Neural cell (in vitro differentiated cells): Measurements from ENCODE around the gene CAMK2G. TPM values are rescaled to one million over a fixed set of nuclear protein-coding genes. Genes with fewer than 3 reads are reported as not detected.

Source experiments
- H2AFZ ChIP-seq: fragments of 200-600, 300-800 bp; sonication (generic), shearing (Covaris generic); 2 replicates; pipeline ENCODE4 v1.6.0; 2014; ENCODE audit warnings: low read depth, mild to moderate bottlenecking, antibody characterized with exemption, low read length, moderate library complexity
- H3F3A ChIP-seq: fragments of 200-600 bp; shearing (Covaris generic); 2 replicates; pipeline ENCODE4 v1.6.1; 2016; ENCODE audit warnings: mild to moderate bottlenecking, moderate library complexity, mixed read lengths, antibody characterized with exemption, low read length; ENCODE audit not compliant: insufficient read depth, poor library complexity, severe bottlenecking
- H3K27ac ChIP-seq: fragments of 200-600, 300-800 bp; sonication (generic), shearing (Covaris generic); 2 replicates; pipeline ENCODE4 v1.5.1; 2014; ENCODE audit warnings: mild to moderate bottlenecking, low read length, moderate library complexity
- H3K27me3 ChIP-seq: fragments of 300-800, 200-600 bp; sonication (generic), shearing (Covaris generic); 2 replicates; pipeline ENCODE4 v1.6.0; 2014; ENCODE audit warnings: mild to moderate bottlenecking, low read depth, low read length, moderate library complexity; ENCODE audit not compliant: insufficient read depth
- H3K36me3 ChIP-seq: fragments of 300-800, 200-600 bp; sonication (generic), shearing (Covaris generic); 2 replicates; pipeline ENCODE4 v1.5.1; 2014; ENCODE audit warnings: mild to moderate bottlenecking, antibody characterized with exemption, low read length, moderate library complexity; ENCODE audit not compliant: insufficient read depth
- H3K4me2 ChIP-seq: fragments of 300-800, 200-600 bp; sonication (generic), shearing (Covaris generic); 2 replicates; pipeline ENCODE4 v1.6.0; 2014; ENCODE audit warnings: mild to moderate bottlenecking, low read length
- H3K4me3 ChIP-seq: fragments of 300-800, 200-600 bp; sonication (generic), shearing (Covaris generic); 2 replicates; pipeline ENCODE4 v1.5.1; 2014; ENCODE audit warnings: mild to moderate bottlenecking, low read length, moderate library complexity
- H3K79me2 ChIP-seq: fragments of 200-600 bp; shearing (Covaris generic); replicated peaks from 2 replicates; pipeline ENCODE4 v1.6.0; 2014; ENCODE audit warnings: mild to moderate bottlenecking, low read length, moderate library complexity; ENCODE audit not compliant: insufficient read depth
- H3K9ac ChIP-seq: fragments of 300-800, 200-600 bp; sonication (generic), shearing (Covaris generic); 2 replicates; pipeline ENCODE4 v1.6.1; 2016; ENCODE audit warnings: mild to moderate bottlenecking, low read length, mixed read lengths
- H3K9me2 ChIP-seq: fragments of 200-600 bp; shearing (Covaris generic); 2 replicates; pipeline ENCODE4 v1.6.1; 2016; ENCODE audit warnings: mild to moderate bottlenecking, low read length, mixed read lengths; ENCODE audit not compliant: insufficient read depth
- H3K9me3 ChIP-seq: fragments of 200-600, 300-800 bp; sonication (generic), shearing (Covaris generic); 2 replicates; pipeline ENCODE4 v1.6.1; 2016; ENCODE audit warnings: mild to moderate bottlenecking, mixed run types, low read length, moderate library complexity, mixed read lengths
- H4K20me1 ChIP-seq: fragments of 200-600 bp; shearing (Covaris generic); 2 replicates; pipeline ENCODE4 v1.6.1; 2016; ENCODE audit warnings: mild to moderate bottlenecking, mixed run types; ENCODE audit not compliant: insufficient read depth
- CTCF ChIP-seq: fragments of 450-650 bp; IDR thresholded peaks from 2 replicates; pipeline ENCODE4 v1.5.1; 2014; ENCODE audit warnings: antibody characterized with exemption, mild to moderate bottlenecking, moderate library complexity; ENCODE audit not compliant: poor library complexity, severe bottlenecking
- EP300 ChIP-seq: fragments of 450-650 bp; conservative IDR thresholded peaks from 2 replicates; pipeline ENCODE4 v1.6.1; 2014; ENCODE audit warnings: antibody characterized with exemption, mild to moderate bottlenecking, moderate library complexity; ENCODE audit not compliant: poor library complexity, severe bottlenecking
- EZH2 ChIP-seq: fragments of 200-600, 300-800 bp; shearing (Covaris generic), sonication (generic); IDR thresholded peaks from 2 replicates; pipeline ENCODE4 v1.6.1; 2014; ENCODE audit warnings: antibody characterized with exemption, low read length, borderline replicate concordance, mild to moderate bottlenecking; ENCODE audit not compliant: insufficient read depth, poor library complexity, severe bottlenecking
- MXI1 ChIP-seq: fragments of 450-650 bp; conservative IDR thresholded peaks from 2 replicates; pipeline ENCODE4 v1.6.1; 2014; ENCODE audit warnings: antibody characterized with exemption, mild to moderate bottlenecking; ENCODE audit not compliant: poor library complexity, severe bottlenecking
- POLR2AphosphoS5 ChIP-seq: IDR thresholded peaks from 2 replicates; pipeline ENCODE4 v1.6.1; 2012
- RAD21 ChIP-seq: fragments of 450-650 bp; conservative IDR thresholded peaks from 2 replicates; pipeline ENCODE4 v1.6.1; 2014; ENCODE audit warnings: antibody characterized with exemption, mild to moderate bottlenecking, moderate library complexity
- REST ChIP-seq: IDR thresholded peaks from 2 replicates; pipeline ENCODE4 v1.6.1; 2012; ENCODE audit warnings: borderline replicate concordance
- SMC3 ChIP-seq: fragments of 450-650 bp; conservative IDR thresholded peaks from 2 replicates; pipeline ENCODE4 v1.6.1; 2014; ENCODE audit warnings: antibody characterized with exemption, mild to moderate bottlenecking, moderate library complexity; ENCODE audit not compliant: poor library complexity
- TAF1 ChIP-seq: IDR thresholded peaks from 2 replicates; pipeline ENCODE4 v1.6.1; 2012; ENCODE audit warnings: low read depth
- polyA plus RNA-seq: library from polyadenylated mRNA; depleted of rRNA; stranded (reverse); fragments of >200 nt; gene quantifications from 2 replicates; pipeline ENCODE4 v1.2.3, GENCODE V29; 2014

CAMK2G gene
- polyA plus RNA-seq, 1 donor from 2014 or later = 55.4 TPM

DNA sequence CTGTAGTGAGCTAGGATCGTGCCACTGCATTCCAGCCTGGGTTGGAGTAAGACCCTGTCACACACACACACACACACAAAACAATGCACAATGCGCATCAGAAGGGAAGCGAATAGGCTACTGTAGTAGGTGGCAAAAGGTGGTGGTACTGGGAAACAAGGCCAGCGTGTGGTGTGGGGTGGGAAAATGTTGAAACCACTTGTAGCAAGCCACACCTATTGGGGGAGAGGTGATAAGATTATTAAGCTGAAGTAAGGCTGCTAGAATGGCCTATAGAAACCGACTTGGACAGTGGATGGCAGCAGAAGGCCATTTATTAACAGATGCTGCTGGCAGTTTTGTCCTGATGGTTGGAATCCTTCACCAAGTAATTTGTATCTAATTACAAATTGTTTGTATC, 99.7 kb downstream of the CAMK2G start:
- Histone ChIP-seq H4K20me1 (no peaks in the 10 kb centered on the region), H2AFZ (no peak overlapping the region), H3K79me2 (peaks cover 22% of the 10 kb centered on the region), H3K4me3 (peak overlapping the region; percentile 97), H3K4me2 (peak overlapping the region; percentile 98), H3K9me2 (no peaks in the 10 kb centered on the region), H3F3A (no peaks in the 10 kb centered on the region), H3K9ac (peak overlapping the region; percentile 22), H3K27me3 (no peaks in the 10 kb centered on the region), H3K36me3 (no peaks in the 10 kb centered on the region), H3K27ac (no peak overlapping the region), H3K9me3 (no peaks in the 10 kb centered on the region)
- TF ChIP-seq EP300 (no peak), RAD21 (no peak), POLR2AphosphoS5 (no peak), REST (no peak), MXI1 (no peak), SMC3 (no peak), EZH2 (no peak), TAF1 (no peak), CTCF (no peak)

DNA sequence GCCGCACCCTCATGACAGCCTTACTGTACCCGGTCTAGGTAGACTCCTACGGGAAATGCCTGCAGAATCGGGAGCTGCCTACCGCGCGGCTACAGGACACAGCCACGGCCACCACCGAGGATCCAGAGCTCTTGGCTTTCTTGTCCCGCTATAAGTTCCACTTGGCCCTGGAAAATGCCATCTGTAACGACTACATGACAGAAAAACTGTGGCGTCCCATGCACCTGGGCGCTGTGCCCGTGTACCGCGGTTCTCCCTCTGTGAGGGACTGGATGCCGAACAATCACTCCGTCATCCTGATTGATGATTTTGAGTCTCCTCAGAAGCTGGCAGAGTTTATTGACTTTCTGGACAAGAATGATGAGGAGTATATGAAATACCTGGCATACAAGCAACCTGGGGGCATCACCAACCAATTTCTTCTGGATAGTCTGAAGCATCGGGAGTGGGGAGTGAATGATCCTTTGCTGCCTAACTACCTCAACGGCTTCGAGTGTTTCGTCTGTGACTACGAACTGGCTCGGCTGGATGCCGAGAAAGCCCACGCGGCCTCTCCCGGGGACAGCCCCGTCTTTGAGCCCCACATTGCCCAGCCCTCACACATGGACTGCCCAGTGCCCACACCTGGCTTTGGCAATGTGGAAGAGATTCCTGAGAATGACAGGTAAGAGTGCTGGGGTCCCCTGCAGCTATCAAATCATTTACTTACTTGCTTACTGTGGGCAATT, 101.0 kb downstream of the CAMK2G start:
- no peak for TF ChIP-seq POLR2AphosphoS5
- no peak for TF ChIP-seq TAF1
- TF ChIP-seq REST = no peak
- TF ChIP-seq SMC3 = no peak
- TF ChIP-seq MXI1 = no peak
- no peak for TF ChIP-seq EZH2
- TF ChIP-seq CTCF = no peak
- TF ChIP-seq RAD21 = no peak
- H3K36me3 ChIP-seq = no peaks in the 10 kb centered on the region
- peak overlapping the region; percentile 85 for H3K9ac ChIP-seq
- peaks cover 22% of the 10 kb centered on the region for H3K79me2 ChIP-seq
- no peaks in the 10 kb centered on the region for H4K20me1 ChIP-seq
- H3K4me2 ChIP-seq = peak overlapping the region; percentile 98
- H3K27ac ChIP-seq = peak overlapping the region; percentile 90
- no peaks in the 10 kb centered on the region for H3K9me2 ChIP-seq
- H3K9me3 ChIP-seq = no peaks in the 10 kb centered on the region
- peak overlapping the region; percentile 97 for H3K4me3 ChIP-seq
- H2AFZ ChIP-seq = peak overlapping the region; percentile 84
- H3F3A ChIP-seq = no peaks in the 10 kb centered on the region
- H3K27me3 ChIP-seq = no peaks in the 10 kb centered on the region
